ENCODE data around the gene PPP2R2D. TPM values are rescaled to one million over a fixed set of nuclear protein-coding genes. Genes with fewer than 3 reads are reported as not detected.
"Not testable (repeated sequence)": the region's sequence is repeated elsewhere in the genome, so short reads cannot be mapped to it uniquely, and the experiment has no call there.

The PPP2R2D gene
- total and polyA plus RNA-seq, 2 experiments from 2014 or later = 25.9 to 32.1 TPM

GRCh38 chr10:131915484-131915883 is 14.7 kb downstream of the PPP2R2D start:
- Histone ChIP-seq H3K4me2 (no peak overlapping the region), H3K27ac (no peak overlapping the region), H3K36me3 (replicated peaks; ENCODE audit: insufficient read depth, low read depth) (no peaks in the 10 kb centered on the region), H3K9me3 (ENCODE audit: low read depth) (no peaks in the 10 kb centered on the region), H3K9me2 (replicated peaks; ENCODE audit: insufficient read depth) (no peaks in the 10 kb centered on the region), H4K20me1 (ENCODE audit: insufficient read depth, poor library complexity, severe bottlenecking) (peaks cover 60% of the 10 kb centered on the region), H3K4me3 (no peak overlapping the region), H3K4me1 (ENCODE audit: insufficient read depth) (no peaks in the 10 kb centered on the region), H3K79me2 (peaks cover 69% of the 10 kb centered on the region), H3K27me3 (no peaks in the 10 kb centered on the region), H2AFZ (no peak overlapping the region)
- TF ChIP-seq CTCF (IDR thresholded peaks at IDR 0.05; ENCODE audit: poor library complexity) (no peak), EZH2 (IDR thresholded peaks at IDR 0.05; ENCODE audit: borderline replicate concordance) (no peak), EZH2phosphoT487 (IDR thresholded peaks at IDR 0.05; ENCODE audit: low read depth, severe bottlenecking, unreplicated experiment) (no peak)
- 65% methylated on average over 11 of the region's 11 CpGs for WGBS (ENCODE audit: low lambda C conversion rate, missing lambda C conversion rate)
- no peak for DNase-seq (ENCODE audit: low spot score)

- no peaks in the 10 kb centered on the region for H3K9me2 ChIP-seq (replicated peaks; ENCODE audit: insufficient read depth)
- no peaks in the 10 kb centered on the region for H3K36me3 ChIP-seq (replicated peaks; ENCODE audit: insufficient read depth, low read depth)
- no peaks in the 10 kb centered on the region for H3K27me3 ChIP-seq
- no peak overlapping the region for H2AFZ ChIP-seq
- no peak for DNase-seq (ENCODE audit: low spot score)
- H3K79me2 ChIP-seq = peaks cover 69% of the 10 kb centered on the region
- H3K27ac ChIP-seq = no peak overlapping the region
- H3K9me3 ChIP-seq (ENCODE audit: low read depth) = no peaks in the 10 kb centered on the region
- H3K4me2 ChIP-seq = no peak overlapping the region
- no peak overlapping the region for H3K4me3 ChIP-seq
- peaks cover 59% of the 10 kb centered on the region for H4K20me1 ChIP-seq (ENCODE audit: insufficient read depth, poor library complexity, severe bottlenecking)
- WGBS (ENCODE audit: low lambda C conversion rate, missing lambda C conversion rate) = 93% methylated on average over 19 of the region's 19 CpGs
- H3K4me1 ChIP-seq (ENCODE audit: insufficient read depth) = no peaks in the 10 kb centered on the region
- TF ChIP-seq CTCF (IDR thresholded peaks at IDR 0.05; ENCODE audit: poor library complexity) = no peak
- TF ChIP-seq EZH2phosphoT487 (IDR thresholded peaks at IDR 0.05; ENCODE audit: low read depth, severe bottlenecking, unreplicated experiment) = no peak
- TF ChIP-seq EZH2 (IDR thresholded peaks at IDR 0.05; ENCODE audit: borderline replicate concordance) = no peak
Measured at GRCh38 chr10:131915990-131916766, 15.4 kb downstream of the PPP2R2D start.

- not testable (repeated sequence) for H3K36me3 ChIP-seq (replicated peaks; ENCODE audit: insufficient read depth, low read depth); H3K4me2 ChIP-seq; H2AFZ ChIP-seq; DNase-seq (ENCODE audit: low spot score); H3K9me2 ChIP-seq (replicated peaks; ENCODE audit: insufficient read depth); H3K4me3 ChIP-seq; H3K27me3 ChIP-seq; H3K27ac ChIP-seq; H3K9me3 ChIP-seq (ENCODE audit: low read depth); H3K4me1 ChIP-seq (ENCODE audit: insufficient read depth)
- Histone ChIP-seq H3K79me2 (peaks cover 69% of the 10 kb centered on the region), H4K20me1 (ENCODE audit: insufficient read depth, poor library complexity, severe bottlenecking) (peaks cover 58% of the 10 kb centered on the region)
- WGBS (ENCODE audit: low lambda C conversion rate, missing lambda C conversion rate) = 91% methylated on average over 9 of the region's 11 CpGs
Measured at GRCh38 chr10:131916767-131917160, 16.0 kb downstream of the PPP2R2D start.

GRCh38 chr10:131917496-131917895 is 16.7 kb downstream of the PPP2R2D start:
- WGBS (ENCODE audit: low lambda C conversion rate, missing lambda C conversion rate) = 90% methylated on average over 2 of the region's 11 CpGs
- Histone ChIP-seq H4K20me1 (ENCODE audit: insufficient read depth, poor library complexity, severe bottlenecking) (peaks cover 58% of the 10 kb centered on the region), H3K79me2 (peaks cover 69% of the 10 kb centered on the region)
- not testable (repeated sequence) for H3K27ac ChIP-seq; H3K27me3 ChIP-seq; H3K9me2 ChIP-seq (replicated peaks; ENCODE audit: insufficient read depth); H3K9me3 ChIP-seq (ENCODE audit: low read depth); H3K4me1 ChIP-seq (ENCODE audit: insufficient read depth); H3K4me3 ChIP-seq; H3K4me2 ChIP-seq; DNase-seq (ENCODE audit: low spot score); H3K36me3 ChIP-seq (replicated peaks; ENCODE audit: insufficient read depth, low read depth); H2AFZ ChIP-seq

- H3K79me2 ChIP-seq = peaks cover 69% of the 10 kb centered on the region
- not testable (repeated sequence) for H3K36me3 ChIP-seq (replicated peaks; ENCODE audit: insufficient read depth, low read depth); H3K4me1 ChIP-seq (ENCODE audit: insufficient read depth); H2AFZ ChIP-seq; H3K4me2 ChIP-seq; H3K4me3 ChIP-seq; H3K27ac ChIP-seq; DNase-seq (ENCODE audit: low spot score); H3K27me3 ChIP-seq; H3K9me3 ChIP-seq (ENCODE audit: low read depth); H3K9me2 ChIP-seq (replicated peaks; ENCODE audit: insufficient read depth)
- WGBS (ENCODE audit: low lambda C conversion rate, missing lambda C conversion rate) = 98% methylated on average over 10 of the region's 14 CpGs
- peaks cover 51% of the 10 kb centered on the region for H4K20me1 ChIP-seq (ENCODE audit: insufficient read depth, poor library complexity, severe bottlenecking)
Measured at GRCh38 chr10:131919461-131919860, 18.7 kb downstream of the PPP2R2D start.

Measured in hepatocyte (in vitro differentiated cells).